Measurements from ENCODE around the gene ST7L.

ST7L gene

DNA sequence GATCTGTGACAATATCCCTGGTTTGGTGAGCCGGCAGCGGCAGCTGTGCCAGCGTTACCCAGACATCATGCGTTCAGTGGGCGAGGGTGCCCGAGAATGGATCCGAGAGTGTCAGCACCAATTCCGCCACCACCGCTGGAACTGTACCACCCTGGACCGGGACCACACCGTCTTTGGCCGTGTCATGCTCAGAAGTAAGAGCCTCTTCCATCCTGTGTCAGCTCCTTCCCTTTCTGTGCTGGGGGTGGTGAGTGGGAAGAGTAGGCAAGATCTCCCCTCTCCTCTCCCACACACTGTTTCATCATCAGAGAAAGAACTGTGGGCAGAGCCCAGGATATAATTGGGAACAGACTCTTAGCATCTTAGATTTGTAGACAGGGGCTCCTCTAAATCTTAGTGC lies 104.0 kb downstream of the ST7L start:
- DNase-seq: no peak

GRCh38 chr1:112513112-112513870 lies 105.7 kb downstream of the ST7L start:
- no peak for DNase-seq

GRCh38 chr1:112511897-112512296 lies 107.0 kb downstream of the ST7L start:
- no peak for DNase-seq

- DNase-seq: no peak
Measured at GRCh38 chr1:112510340-112510739, 108.6 kb downstream of the ST7L start.

DNA sequence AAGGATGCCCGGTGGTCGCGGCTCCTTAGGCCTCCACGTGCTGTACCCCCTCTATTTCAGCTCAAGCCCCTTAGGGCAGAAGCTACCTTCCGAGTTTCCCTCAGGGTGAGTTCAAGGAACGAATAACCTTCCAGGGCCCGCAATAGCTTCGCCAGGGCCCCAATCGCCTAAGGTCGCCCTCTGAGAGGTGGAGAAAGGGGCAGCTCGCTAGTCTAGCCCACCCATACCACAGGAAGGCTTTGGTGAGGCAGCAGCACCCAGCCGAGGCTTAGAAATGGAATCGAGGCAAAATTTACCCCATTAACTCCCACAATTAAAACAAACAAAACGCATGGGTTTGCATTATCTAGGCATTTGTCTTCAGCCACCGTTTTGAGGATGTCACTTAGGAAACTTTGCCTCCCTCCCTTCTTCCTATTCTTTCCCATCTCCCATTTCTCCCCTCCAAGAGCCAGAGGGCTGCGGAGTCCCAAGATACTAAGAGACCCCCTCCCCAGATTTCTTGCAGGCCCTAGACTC lies 109.2 kb downstream of the ST7L start:
- no peak for DNase-seq

- peak in 1 of 2 experiments; percentile 10 for DNase-seq
Measured at GRCh38 chr1:112509005-112509659, 109.8 kb downstream of the ST7L start.

- peak; percentile 34 to 35 for DNase-seq
Measured at GRCh38 chr1:112508278-112509004, 110.5 kb downstream of the ST7L start, which contains the start of gene WNT2B. TSS of gene WNT2B (plus strand) at chr1:112508965. CDS start at chr1:112509263, 298 bp downstream.

DNA sequence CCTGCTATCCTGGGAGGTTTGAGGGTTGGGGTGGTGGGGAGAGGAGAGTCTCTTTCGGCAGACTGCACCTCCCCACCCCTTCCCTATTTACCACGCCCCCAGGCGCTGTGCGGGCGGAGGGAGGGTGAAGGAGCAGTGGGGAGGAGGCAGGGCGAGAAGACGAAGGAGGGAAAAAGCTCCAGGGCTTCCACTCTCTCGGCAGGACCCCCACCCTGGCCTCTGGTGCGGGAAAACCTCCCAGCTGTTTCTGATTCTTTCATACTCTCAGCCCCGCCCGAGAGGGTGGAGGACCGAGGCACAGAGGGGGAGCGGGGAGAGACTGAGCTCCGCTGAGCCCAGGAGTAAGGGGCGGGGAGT lies 111.0 kb downstream of the ST7L start:
- peak; percentile 22 to 27 for DNase-seq

DNA sequence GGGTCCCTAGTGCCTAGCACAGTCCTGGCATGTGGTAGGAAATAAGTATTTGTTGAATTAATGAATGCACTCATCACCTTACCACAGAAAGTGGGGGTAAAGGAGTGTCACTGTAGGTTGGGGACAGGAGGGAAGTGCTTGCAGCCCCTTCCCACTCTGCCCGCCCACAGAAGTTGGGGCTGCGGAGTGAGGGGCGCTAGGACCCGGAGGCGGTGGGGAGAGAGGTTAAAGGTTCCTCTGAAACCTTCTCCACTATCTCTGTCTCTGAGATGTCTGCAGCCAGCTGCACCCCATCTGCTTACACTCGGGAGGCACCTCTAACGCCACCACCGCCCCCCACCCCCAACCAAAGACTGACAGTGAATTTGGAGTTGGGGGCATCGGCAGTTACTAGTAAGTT lies 111.6 kb downstream of the ST7L start:
- no peak for DNase-seq

DNA sequence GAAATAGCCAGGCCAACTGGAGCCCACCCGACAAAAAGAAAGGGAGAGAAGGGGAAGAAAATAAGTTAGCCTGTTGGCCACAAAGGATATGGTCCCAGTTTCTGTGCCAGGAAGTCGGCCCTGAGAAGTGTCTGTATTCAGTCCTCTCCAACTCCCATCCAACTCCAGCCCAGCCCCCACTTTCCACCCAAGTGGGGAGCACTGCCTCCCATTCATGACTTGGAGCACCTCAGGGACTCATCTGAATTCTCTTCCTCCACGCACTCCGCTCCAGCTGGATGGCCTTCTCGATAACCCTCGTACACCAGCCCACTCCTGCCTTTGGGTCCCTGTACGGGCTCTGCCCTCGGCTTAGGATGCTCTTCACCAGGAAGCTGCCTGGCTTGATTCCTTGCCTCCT lies 112.2 kb downstream of the ST7L start:
- DNase-seq: no peak

GRCh38 chr1:112506306-112506705 lies 112.6 kb downstream of the ST7L start:
- no peak for DNase-seq

DNA sequence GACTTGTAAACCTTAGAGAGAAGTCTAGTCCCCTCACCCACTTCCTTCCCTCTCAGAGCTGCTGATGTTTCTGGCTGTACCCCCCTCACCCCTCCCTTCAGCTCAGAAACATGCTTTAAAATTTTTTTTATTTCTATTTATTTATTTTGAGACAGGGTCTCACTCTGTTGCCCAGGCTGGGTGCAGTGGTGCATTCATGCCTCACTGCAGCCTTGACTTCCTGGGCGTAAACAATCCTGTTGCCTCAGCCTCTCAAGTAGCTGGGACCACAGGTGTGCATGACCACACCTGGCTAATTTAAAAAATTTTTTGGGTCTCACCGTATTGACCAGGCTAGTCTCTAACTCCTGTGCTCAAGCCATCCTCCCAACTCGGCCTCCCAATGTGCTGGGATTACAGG lies 113.1 kb downstream of the ST7L start:
- no peak for DNase-seq

DNA sequence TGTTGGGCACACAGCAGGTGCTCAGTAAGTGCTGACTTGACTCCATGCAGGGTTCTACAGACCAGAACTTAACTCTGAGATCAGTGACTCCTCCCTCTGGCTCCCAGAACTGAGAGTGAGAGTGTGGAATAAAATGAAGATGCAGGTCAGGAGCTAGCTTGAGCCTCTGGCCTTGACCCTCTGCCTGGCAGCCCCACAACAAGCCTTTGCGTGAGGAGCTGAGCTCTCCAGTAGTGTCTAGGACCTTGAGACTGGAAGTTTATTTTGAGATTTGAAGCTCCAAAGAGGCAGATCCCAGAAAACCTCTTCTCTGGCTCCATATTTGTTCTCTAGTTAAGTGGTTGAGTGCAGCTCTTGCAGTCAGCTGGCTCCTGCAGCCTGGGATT lies 113.5 kb downstream of the ST7L start:
- no peak for DNase-seq

DNA sequence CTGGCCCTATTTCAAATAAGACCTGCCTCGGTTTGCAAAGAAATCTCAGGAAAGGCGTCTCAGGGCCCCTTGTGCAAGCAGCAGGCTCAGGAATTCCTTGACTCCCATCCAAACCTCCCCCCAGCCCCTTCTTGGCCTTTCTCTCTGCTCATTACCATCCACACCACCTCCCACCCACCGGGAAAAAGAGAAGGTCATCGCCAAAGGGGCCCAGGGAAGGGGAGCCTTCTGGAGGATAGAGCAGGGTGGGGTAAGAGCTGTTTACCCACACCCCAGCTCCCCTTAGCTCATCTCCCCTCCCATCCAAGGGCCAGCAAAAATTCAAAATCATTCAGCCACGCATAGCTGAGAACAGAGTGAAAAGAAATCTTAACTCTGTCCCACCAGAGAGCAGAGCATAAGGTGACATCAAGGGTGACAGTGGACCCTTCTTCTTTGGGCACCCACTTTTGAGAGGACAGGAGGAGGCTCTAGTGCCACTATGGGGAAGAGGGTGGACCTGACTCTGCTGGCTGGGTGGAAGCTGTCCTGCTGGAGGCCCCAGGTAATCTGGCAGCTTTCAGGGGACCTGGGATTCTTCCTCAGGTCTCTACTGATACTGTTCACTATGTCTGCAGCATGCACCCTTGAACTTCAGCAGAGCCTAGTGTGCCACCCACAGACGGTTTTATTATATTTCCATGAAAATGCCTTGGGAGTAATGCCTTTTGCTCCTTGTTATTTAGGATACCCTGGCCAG lies 114.1 kb downstream of the ST7L start:
- DNase-seq: no peak

GRCh38 chr1:112504001-112504660 lies 114.8 kb downstream of the ST7L start:
- DNase-seq: no peak

GRCh38 chr1:112502826-112503225 lies 116.1 kb downstream of the ST7L start:
- no peak for DNase-seq

GRCh38 chr1:112501810-112502641 lies 116.9 kb downstream of the ST7L start:
- DNase-seq: peak; percentile 45 to 51

DNA sequence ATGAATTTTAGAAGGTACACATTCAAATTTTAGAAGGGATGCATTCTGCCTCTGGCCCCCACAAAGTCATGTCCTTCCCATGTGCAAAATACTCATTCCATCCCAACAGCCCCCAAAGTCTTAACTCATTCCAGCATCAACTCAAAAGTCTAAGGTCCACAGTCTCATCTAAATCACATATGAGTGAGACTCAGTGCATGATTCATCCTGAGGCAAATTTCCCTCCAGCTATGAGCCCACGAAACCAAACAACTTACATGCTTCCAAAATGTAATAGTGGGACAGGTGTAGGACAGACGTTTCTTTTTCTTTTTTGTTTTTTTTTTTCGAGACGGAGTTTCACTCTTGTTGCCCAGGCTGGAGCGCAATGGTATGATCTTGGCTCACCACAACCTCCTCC lies 122.7 kb downstream of the ST7L start:
- DNase-seq: no peak

DNA sequence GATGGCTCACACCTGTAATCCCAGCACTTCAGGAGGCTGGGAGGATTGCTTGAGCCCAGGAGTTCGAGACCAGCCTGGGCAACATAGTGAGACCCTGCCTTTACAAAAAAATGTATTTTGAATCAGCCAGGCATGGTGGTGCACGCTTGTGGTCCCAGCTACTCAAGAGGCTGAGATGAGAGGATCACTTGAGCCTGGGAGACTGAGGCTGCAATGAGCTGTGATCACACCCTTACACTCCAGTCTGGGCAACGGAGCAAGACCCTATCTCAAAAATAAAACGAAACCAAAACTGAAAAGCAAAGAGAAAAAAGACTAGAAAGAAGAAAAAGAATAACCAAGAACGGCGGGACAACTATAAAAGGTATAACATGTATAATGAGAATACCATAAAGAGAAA lies 125.6 kb downstream of the ST7L start:
- no peak for DNase-seq

- no peak for DNase-seq
Measured at GRCh38 chr1:112492076-112492475, 126.9 kb downstream of the ST7L start.

- DNase-seq: no peak
Measured at GRCh38 chr1:112488141-112488540, 130.8 kb downstream of the ST7L start.
